H1 (cell line): Measurements from ENCODE around the gene MBNL2. TPM values are rescaled to one million over a fixed set of nuclear protein-coding genes. Genes with fewer than 3 reads are reported as not detected.

Experiments used
- CTCF ChIA-PET: fragments of 300-600 bp; sonication (Branson Sonifier 250); formaldehyde crosslinking; loops from one replicate; lab custom pipeline; 2021; ENCODE audit not compliant: partially characterized antibody; lab: Charles Lee
- POLR2A ChIA-PET: fragments of 300-600 bp; sonication (Branson Sonifier 250); formaldehyde crosslinking; loops from one replicate; lab custom pipeline; 2021; ENCODE audit warnings: inconsistent platforms; ENCODE audit not compliant: partially characterized antibody; lab: Charles Lee
- DNase-seq, 2 experiments: peaks; one replicate each; pipeline versions ENCODE4 v3.0.0 to v3.0.0-alpha.2; 2010 to 2022; ENCODE audit warnings: low spot score in 2 of 2, low read depth in 1 of 2, mixed read lengths in 1 of 2
- FAIRE-seq: peaks from 2 replicates; lab custom pipeline; 2011; peaks lifted over from hg19 to GRCh38; lab: Jason Lieb, UNC
- H2AFZ ChIP-seq: 2 replicates; pipeline ENCODE4 v1.8.1; 2012; ENCODE audit warnings: low read length, inconsistent platforms
- H2AK5ac ChIP-seq: 2 replicates; pipeline ENCODE4 v1.6.1; 2013; ENCODE audit warnings: low read depth, low read length
- H2BK120ac ChIP-seq: replicated peaks from 2 replicates; pipeline ENCODE3; 2013; ENCODE audit warnings: low read depth, low read length, inconsistent platforms
- H2BK12ac ChIP-seq: 2 replicates; pipeline ENCODE4 v1.6.1; 2013; ENCODE audit warnings: low read depth, low read length
- H2BK15ac ChIP-seq: 2 replicates; pipeline ENCODE4 v1.6.1; 2013; ENCODE audit warnings: low read length
- H2BK20ac ChIP-seq: 2 replicates; pipeline ENCODE4 v1.6.1; 2013; ENCODE audit warnings: low read length
- H2BK5ac ChIP-seq: 2 replicates; pipeline ENCODE4 v1.6.1; 2013; ENCODE audit warnings: low read depth, low read length
- H3K14ac ChIP-seq: 2 replicates; pipeline ENCODE4 v1.6.1; 2013; ENCODE audit warnings: inconsistent platforms; ENCODE audit not compliant: insufficient read length
- H3K18ac ChIP-seq: 2 replicates; pipeline ENCODE4 v1.6.1; 2013; ENCODE audit warnings: low read length; ENCODE audit errors: extremely low read depth
- H3K23ac ChIP-seq: 2 replicates; pipeline ENCODE4 v1.6.1; 2013; ENCODE audit warnings: inconsistent platforms; ENCODE audit not compliant: insufficient read length
- H3K23me2 ChIP-seq: 2 replicates; pipeline ENCODE4 v1.6.1; 2013; ENCODE audit warnings: low read depth, low read length
- H3K27ac ChIP-seq: 2 replicates; pipeline ENCODE4 v1.6.1; 2011; ENCODE audit warnings: low read depth, low read length, inconsistent platforms
- H3K27me3 ChIP-seq, 4 experiments: replicated peaks in 1 of 4; 1 replicate in 1 of 4; 2 replicates in 3 of 4; pipeline versions ENCODE4 v1.6.1 to v1.8.1; 2011 to 2013; ENCODE audit warnings: low read length in 3 of 4, mild to moderate bottlenecking in 3 of 4, inconsistent platforms in 2 of 4, mixed read lengths in 2 of 4, moderate library complexity in 1 of 4; ENCODE audit not compliant: control insufficient read depth in 3 of 4, insufficient read depth in 3 of 4; ENCODE audit errors: extremely low read depth in 1 of 4
- H3K36me3 ChIP-seq, 4 experiments: 2 replicates each; pipeline versions ENCODE4 v1.6.1 to v1.8.1; 2011 to 2013; ENCODE audit warnings: mild to moderate bottlenecking in 4 of 4, low read length in 3 of 4, moderate library complexity in 2 of 4, control low read depth in 1 of 4, inconsistent platforms in 1 of 4; ENCODE audit not compliant: insufficient read depth in 4 of 4, control insufficient read depth in 2 of 4
- H3K4ac ChIP-seq: replicated peaks from 2 replicates; pipeline ENCODE3; 2013; ENCODE audit warnings: low read length, low read depth, mixed read lengths, inconsistent platforms; ENCODE audit not compliant: insufficient read length
- H3K4me1 ChIP-seq, 4 experiments: replicated peaks in 1 of 4; 1 replicate in 1 of 4; 2 replicates in 3 of 4; pipeline versions ENCODE4 v1.6.1 to v1.8.1; 2011 to 2013; ENCODE audit warnings: low read length in 3 of 4, inconsistent platforms in 2 of 4, mixed read lengths in 1 of 4; ENCODE audit not compliant: insufficient read depth in 4 of 4, control insufficient read depth in 3 of 4
- H3K4me2 ChIP-seq, 2 experiments: 2 replicates each; pipeline versions ENCODE4 v1.6.1 to v1.8.1; 2011 to 2013; ENCODE audit warnings: low read depth in 2 of 2, low read length in 2 of 2, control low read depth in 1 of 2, inconsistent platforms in 1 of 2, mild to moderate bottlenecking in 1 of 2; ENCODE audit not compliant: insufficient read depth in 1 of 2
- H3K4me3 ChIP-seq, 4 experiments: fragments of 200-600, 300-600 bp in 1 of 4; sonication (generic), shearing (Covaris generic), sonication (Bioruptor Twin) in 1 of 4; 2 replicates each; pipeline versions ENCODE4 v1.5.1 to v1.8.1; 2011 to 2016; ENCODE audit warnings: low read length in 4 of 4, low read depth in 3 of 4, control low read depth in 2 of 4, inconsistent platforms in 2 of 4, mild to moderate bottlenecking in 2 of 4, mixed read lengths in 1 of 4, moderate library complexity in 1 of 4; ENCODE audit not compliant: insufficient read depth in 2 of 4; ENCODE audit errors: extremely low read depth in 1 of 4
- H3K56ac ChIP-seq: replicated peaks from 2 replicates; pipeline ENCODE3; 2013; ENCODE audit warnings: low read depth, mild to moderate bottlenecking, mixed read lengths, low read length, inconsistent platforms; ENCODE audit not compliant: insufficient read length
- H3K79me1 ChIP-seq: 2 replicates; pipeline ENCODE4 v1.6.1; 2013; ENCODE audit warnings: low read depth, low read length, control low read depth
- H3K79me2 ChIP-seq, 2 experiments: 2 replicates each; pipeline versions ENCODE4 v1.6.1 to v1.8.1; 2012 to 2013; ENCODE audit warnings: low read length in 2 of 2, mild to moderate bottlenecking in 2 of 2, inconsistent platforms in 1 of 2; ENCODE audit not compliant: insufficient read depth in 2 of 2, control insufficient read depth in 1 of 2
- H3K9ac ChIP-seq, 4 experiments: replicated peaks in 1 of 4; 1 replicate in 1 of 4; 2 replicates in 3 of 4; pipeline versions ENCODE4 v1.6.1 to v1.8.1; 2011 to 2013; ENCODE audit warnings: low read depth in 3 of 4, low read length in 3 of 4, control low read depth in 2 of 4, mild to moderate bottlenecking in 2 of 4, moderate library complexity in 2 of 4, inconsistent platforms in 1 of 4; ENCODE audit errors: extremely low read depth in 1 of 4
- H3K9me3 ChIP-seq, 2 experiments: 2 replicates each; pipeline versions ENCODE4 v1.6.1 to v1.8.1; 2012 to 2013; ENCODE audit warnings: mild to moderate bottlenecking in 2 of 2, moderate library complexity in 2 of 2, control low read depth in 1 of 2, inconsistent platforms in 1 of 2, low read depth in 1 of 2, low read length in 1 of 2, mixed read lengths in 1 of 2; ENCODE audit not compliant: insufficient read depth in 2 of 2
- H4K20me1 ChIP-seq, 2 experiments: replicated peaks in 1 of 2; 2 replicates each; pipeline versions ENCODE3 to v1.8.1; 2011 to 2013; ENCODE audit warnings: inconsistent platforms in 2 of 2, low read length in 2 of 2, mild to moderate bottlenecking in 1 of 2; ENCODE audit not compliant: insufficient read depth in 2 of 2, control insufficient read depth in 1 of 2
- H4K5ac ChIP-seq: 2 replicates; pipeline ENCODE4 v1.6.1; 2013; ENCODE audit warnings: low read length, low read depth, mixed read lengths, inconsistent platforms; ENCODE audit not compliant: insufficient read length
- H4K8ac ChIP-seq: 2 replicates; pipeline ENCODE4 v1.8.0; 2013; ENCODE audit warnings: mild to moderate bottlenecking, moderate library complexity, low read length, inconsistent platforms; ENCODE audit not compliant: insufficient read depth; ENCODE audit errors: extremely low read depth
- H4K91ac ChIP-seq: replicated peaks from 2 replicates; pipeline ENCODE3; 2013; ENCODE audit warnings: low read length, mixed read lengths, inconsistent platforms; ENCODE audit not compliant: insufficient read length
- GABPA ChIP-seq: IDR thresholded peaks from 2 replicates; pipeline ENCODE4 v1.6.1; 2011; ENCODE audit warnings: mild to moderate bottlenecking, low read length, moderate library complexity, borderline replicate concordance; ENCODE audit not compliant: insufficient read depth
- KDM5A ChIP-seq: fragments of 200-600 bp; IDR thresholded peaks from 2 replicates; pipeline ENCODE4 v1.7.1; 2012; ENCODE audit warnings: mild to moderate bottlenecking, low read length, inconsistent platforms, mixed read lengths
- SUZ12 ChIP-seq: fragments of 200-600 bp; sonication (generic); IDR thresholded peaks from 2 replicates; pipeline ENCODE4 v1.6.1; 2012; ENCODE audit warnings: mild to moderate bottlenecking, inconsistent platforms, low read length, moderate library complexity, mixed read lengths
- WGBS, 2 experiments: shearing (Covaris generic) in 1 of 2; methylation state at CpG; one replicate each; pipeline versions ENCODE4 v1.1.6 to v1.1.7; 2013 to 2015; ENCODE audit warnings: low lambda C conversion rate in 2 of 2, mixed read lengths in 2 of 2, inconsistent platforms in 1 of 2, low coverage in 1 of 2, missing lambda C conversion rate in 1 of 2; ENCODE audit not compliant: insufficient replicate concordance in 2 of 2, insufficient coverage in 1 of 2, insufficient read length in 1 of 2; ENCODE audit errors: extremely low coverage in 1 of 2, missing lambda C conversion rate in 1 of 2; 5-methylcytosine and 5-hydroxymethylcytosine counted together
- polyA plus RNA-seq, 7 experiments: library from polyadenylated mRNA; depleted of rRNA in 3 of 7; stranded (reverse) in 5 of 7; unstranded in 2 of 7; fragments of >200 nt in 5 of 7; fragments of 200-250 nt in 2 of 7; gene quantifications; 1 replicate in 5 of 7; 2 replicates in 1 of 7; 4 replicates in 1 of 7; pipeline versions ENCODE4 v1.2.1 to v1.2.3, GENCODE V29; 2011 to 2013; ENCODE audit warnings: missing spikeins in 2 of 7, mixed read lengths in 2 of 7
- total RNA-seq: library from RNA; stranded (reverse); fragmentation: NEBNext Ultra II Directional; extraction: Animal tissue kit (Norgen Biotek cat#: 25700); gene quantifications from 2 replicates; pipeline ENCODE4 v1.2.1, GENCODE V29; 2021

MBNL2 gene
- total and polyA plus RNA-seq, 2 of the 8 experiments (the other 6 are each of a cell fraction or from before 2014, with no cell fraction given) = 1.0 to 2.6 TPM

DNA sequence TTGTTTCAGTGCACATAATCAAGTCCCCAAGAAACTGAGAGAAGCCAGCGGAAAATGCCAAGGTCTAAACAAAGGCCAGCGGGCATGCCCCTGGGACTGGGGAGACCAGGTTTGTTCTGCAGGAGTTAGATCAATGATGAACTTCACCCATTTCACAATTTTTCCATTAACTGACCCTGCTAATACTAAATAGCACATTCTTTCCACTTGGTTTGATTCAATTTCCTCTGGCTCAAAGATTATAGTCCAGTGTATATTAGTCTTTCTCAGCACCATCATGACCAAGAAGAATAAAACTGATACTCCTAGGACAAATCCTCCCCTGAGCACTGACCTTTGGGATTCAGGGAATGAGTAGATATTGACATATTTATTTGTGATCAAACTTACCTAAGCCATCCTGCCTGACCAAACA, 66.4 kb downstream of the MBNL2 start:
- H2BK20ac ChIP-seq = no peak overlapping the region
- ChIA-PET POLR2A (no interaction called here), CTCF (interaction anchor here (1.7 kb wide), 1 partner anchor 11 kb away, joined by 3 read pairs; no protein-coding TSS in a partner anchor)
- no peaks in the 10 kb centered on the region for H3K79me1 ChIP-seq
- no peak overlapping the region for H2AFZ ChIP-seq
- H2BK120ac ChIP-seq = no peak overlapping the region
- WGBS, 2 experiments = 98% methylated on average over 2 of the region's 2 CpGs; no CpG with 5 or more reads in 1 of the 2 experiments
- DNase-seq (no peak), FAIRE-seq (no peak)
- no peaks in the 10 kb centered on the region for H3K27me3 ChIP-seq
- H3K4me2 ChIP-seq = no peak overlapping the region
- no peaks in the 10 kb centered on the region for H3K79me2 ChIP-seq
- no peak overlapping the region for H3K9ac ChIP-seq
- H3K23ac ChIP-seq = no peak overlapping the region
- H4K8ac ChIP-seq = no peak overlapping the region
- no peak overlapping the region for H2BK15ac ChIP-seq
- no peak overlapping the region for H4K5ac ChIP-seq
- H3K4ac ChIP-seq = no peak overlapping the region
- TF ChIP-seq GABPA (no peak), SUZ12 (no peak), KDM5A (no peak)
- no peak overlapping the region for H3K18ac ChIP-seq
- no peak overlapping the region for H3K56ac ChIP-seq
- no peak overlapping the region for H2BK12ac ChIP-seq
- H3K27ac ChIP-seq = no peak overlapping the region
- no peaks in the 10 kb centered on the region; the same call in 1 of the 2 replicates for H3K23me2 ChIP-seq
- no peaks in the 10 kb centered on the region for H3K36me3 ChIP-seq
- no peak overlapping the region for H2BK5ac ChIP-seq
- H3K4me3 ChIP-seq = no peak overlapping the region
- no peak overlapping the region for H4K91ac ChIP-seq
- no peak overlapping the region for H2AK5ac ChIP-seq
- no peaks in the 10 kb centered on the region for H3K4me1 ChIP-seq
- H3K9me3 ChIP-seq = no peaks in the 10 kb centered on the region
- no peak overlapping the region for H3K14ac ChIP-seq
- peaks cover 0 to 2% of the 10 kb centered on the region in 2 experiments for H4K20me1 ChIP-seq
